Mononuclear cell (primary cell): ENCODE results near the gene CUL9. TPM values are rescaled to one million over a fixed set of nuclear protein-coding genes. Genes with fewer than 3 reads are reported as not detected.

Experiments
- H3K27me3 ChIP-seq: 2 replicates; pipeline ENCODE4 v1.6.0; 2011; ENCODE audit warnings: low read length, control low read depth; ENCODE audit not compliant: insufficient read depth
- H3K4me1 ChIP-seq: 2 replicates; pipeline ENCODE4 v1.5.1; 2011; ENCODE audit warnings: mild to moderate bottlenecking, low read length, control low read depth; ENCODE audit not compliant: insufficient read depth
- H3K4me3 ChIP-seq: 2 replicates; pipeline ENCODE4 v1.5.1; 2011; ENCODE audit warnings: mild to moderate bottlenecking, low read length, moderate library complexity
- H3K9me3 ChIP-seq: 2 replicates; pipeline ENCODE4 v1.5.1; 2011; ENCODE audit warnings: low read depth, mild to moderate bottlenecking, control low read depth, low read length
- total RNA-seq: library from RNA; depleted of rRNA; stranded (reverse); fragments of >200 nt; gene quantifications from one replicate; pipeline ENCODE4 v1.2.3, GENCODE V29; 2012

The CUL9 gene
- total RNA-seq, 1 donor, result 24.2 TPM

DNA sequence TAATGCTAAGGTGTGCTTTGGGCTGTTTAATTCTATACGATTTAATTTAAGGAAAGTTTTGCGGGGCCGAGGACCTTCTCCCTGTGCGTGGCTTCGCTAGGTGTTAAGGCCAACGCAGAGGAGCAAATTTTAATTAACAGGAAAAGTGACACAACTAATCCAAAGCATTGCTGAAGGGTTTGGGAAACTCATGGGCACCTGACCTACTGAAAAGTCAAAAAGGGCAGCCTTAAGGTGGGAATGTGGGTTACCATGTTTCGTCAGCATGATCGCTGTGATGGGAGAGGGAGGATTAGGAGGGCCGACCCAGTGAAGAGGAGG is 415 bp upstream of the CUL9 start:
- H3K9me3 ChIP-seq, result no peaks in the 10 kb centered on the region
- no peaks in the 10 kb centered on the region for H3K27me3 ChIP-seq
- H3K4me3 ChIP-seq, result peak overlapping the region; percentile 72
- H3K4me1 ChIP-seq, result peaks cover 45% of the 10 kb centered on the region

DNA sequence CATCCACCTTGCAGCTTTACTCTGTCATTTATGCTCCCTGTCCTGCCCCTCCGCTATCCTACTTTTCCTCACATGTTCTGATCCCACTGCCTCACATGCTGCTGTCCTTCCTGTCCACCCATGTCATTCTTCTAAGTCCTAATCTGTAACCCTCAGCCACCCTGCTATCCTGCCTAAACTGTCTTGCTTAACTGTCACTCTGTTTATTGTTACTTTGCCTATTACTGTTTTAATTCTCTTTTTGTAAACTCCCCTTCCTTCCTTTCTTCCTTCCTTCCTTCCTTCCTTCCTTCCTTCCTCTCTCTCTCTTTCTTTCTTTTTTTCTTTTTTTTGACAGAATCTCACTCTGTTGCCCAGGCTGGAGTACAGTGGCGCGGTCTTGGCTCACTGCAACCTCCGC is 1.4 kb downstream of the CUL9 start:
- Histone ChIP-seq H3K9me3 (no peaks in the 10 kb centered on the region), H3K4me3 (no peak overlapping the region), H3K27me3 (no peaks in the 10 kb centered on the region), H3K4me1 (peaks cover 45% of the 10 kb centered on the region)

DNA sequence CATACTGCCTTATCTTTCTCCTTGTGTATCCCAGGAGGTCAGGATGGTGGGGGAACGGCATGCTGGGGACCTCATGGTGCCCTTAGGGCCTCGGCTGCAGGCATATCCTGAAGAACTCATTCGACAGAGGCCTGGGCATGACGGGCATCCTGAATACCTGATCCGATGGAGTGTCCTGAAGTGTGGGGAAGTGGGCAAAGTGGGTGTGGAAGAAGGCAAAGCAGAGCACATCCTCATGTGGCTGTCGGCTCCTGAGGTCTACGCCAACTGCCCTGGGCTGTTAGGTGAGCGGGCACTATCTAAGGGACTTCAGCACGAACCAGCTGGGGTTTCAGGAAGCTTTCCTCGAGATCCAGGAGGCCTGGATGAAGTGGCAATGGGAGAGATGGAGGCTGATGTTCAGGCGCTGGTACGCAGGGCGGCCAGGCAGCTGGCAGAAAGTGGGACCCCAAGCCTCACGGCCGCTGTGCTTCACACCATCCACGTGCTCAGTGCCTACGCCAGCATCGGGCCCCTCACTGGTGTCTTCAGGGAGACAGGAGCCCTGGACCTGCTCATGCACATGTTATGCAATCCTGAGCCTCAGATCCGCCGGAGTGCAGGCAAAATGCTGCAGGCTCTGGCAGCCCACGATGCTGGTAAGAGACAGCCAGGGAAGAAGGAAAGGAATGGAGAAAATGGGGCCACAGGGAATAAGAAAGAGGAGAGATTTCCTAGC is 2.4 kb downstream of the CUL9 start:
- no peaks in the 10 kb centered on the region for H3K27me3 ChIP-seq
- H3K9me3 ChIP-seq, result no peaks in the 10 kb centered on the region
- H3K4me1 ChIP-seq, result peaks cover 45% of the 10 kb centered on the region
- no peak overlapping the region for H3K4me3 ChIP-seq

DNA sequence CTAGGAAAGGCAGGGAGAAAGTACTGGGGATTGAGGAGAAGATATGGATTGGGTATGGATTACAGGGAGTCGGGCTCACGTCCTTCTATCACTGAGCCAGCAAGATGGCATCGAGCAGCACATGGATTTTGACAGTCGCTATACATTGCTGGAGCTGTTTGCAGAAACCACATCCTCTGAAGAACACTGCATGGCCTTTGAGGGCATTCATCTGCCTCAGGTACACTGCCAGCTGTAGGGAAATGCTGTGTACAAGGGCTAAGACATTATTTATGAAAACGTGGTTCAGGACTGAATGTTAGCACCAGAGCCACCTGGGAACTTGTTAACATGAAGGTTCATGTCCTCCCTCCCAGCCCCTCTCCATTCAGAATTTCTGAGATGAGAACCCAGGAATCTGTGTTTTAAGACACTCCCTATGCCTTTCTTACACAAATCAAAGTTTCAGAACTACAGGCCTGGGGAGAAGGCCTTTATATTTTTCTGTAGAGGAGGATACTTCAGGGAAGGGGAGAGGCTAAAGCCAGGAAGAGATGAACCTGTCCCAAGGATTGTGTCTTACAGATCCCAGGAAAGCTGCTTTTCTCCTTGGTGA is 3.5 kb downstream of the CUL9 start:
- Histone ChIP-seq H3K4me1 (peaks cover 45% of the 10 kb centered on the region), H3K4me3 (no peak overlapping the region)

DNA sequence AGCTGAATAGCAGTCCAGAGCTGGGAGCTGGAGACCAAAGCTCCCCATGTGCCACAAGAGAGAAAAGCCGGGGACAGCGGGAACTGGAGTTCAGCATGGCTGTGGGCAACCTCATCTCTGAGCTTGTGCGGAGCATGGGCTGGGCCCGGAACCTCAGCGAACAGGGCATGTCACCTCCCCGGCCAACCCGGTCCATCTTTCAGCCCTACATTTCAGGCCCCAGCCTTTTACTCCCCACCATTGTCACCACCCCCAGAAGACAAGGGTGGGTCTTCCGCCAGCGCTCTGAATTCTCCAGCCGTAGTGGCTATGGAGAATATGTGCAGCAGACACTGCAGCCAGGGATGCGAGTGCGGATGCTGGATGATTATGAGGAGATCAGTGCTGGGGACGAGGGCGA is 4.0 kb downstream of the CUL9 start:
- H3K27me3 ChIP-seq, result no peaks in the 10 kb centered on the region
- H3K4me1 ChIP-seq, result peaks cover 43% of the 10 kb centered on the region
- no peaks in the 10 kb centered on the region for H3K9me3 ChIP-seq
- no peak overlapping the region for H3K4me3 ChIP-seq

More for the DNA sequence above, 3.5 kb downstream of the CUL9 start:
- no peaks in the 10 kb centered on the region for H3K27me3 ChIP-seq
- H3K9me3 ChIP-seq, result no peaks in the 10 kb centered on the region

DNA sequence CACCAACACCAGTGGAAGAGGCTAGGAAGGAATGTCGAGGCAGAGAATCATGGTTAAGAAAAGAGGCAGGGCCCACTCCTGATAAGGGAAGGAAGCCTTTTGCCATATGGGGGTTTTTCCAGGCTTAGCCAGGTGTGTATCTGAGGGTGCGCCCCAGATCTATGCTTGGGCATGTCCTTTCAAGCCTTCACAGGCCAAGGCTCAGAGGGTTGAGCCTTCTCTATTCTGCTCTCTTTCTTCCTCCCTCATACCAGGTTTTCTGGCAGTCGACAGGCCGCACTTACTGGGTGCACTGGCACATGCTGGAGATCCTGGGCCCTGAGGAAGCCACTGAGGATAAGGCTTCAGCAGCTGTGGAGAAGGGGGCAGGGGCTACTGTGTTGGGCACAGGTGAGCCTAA is 4.7 kb downstream of the CUL9 start:
- Histone ChIP-seq H3K27me3 (no peaks in the 10 kb centered on the region), H3K9me3 (no peaks in the 10 kb centered on the region), H3K4me3 (no peak overlapping the region), H3K4me1 (peaks cover 36% of the 10 kb centered on the region)

DNA sequence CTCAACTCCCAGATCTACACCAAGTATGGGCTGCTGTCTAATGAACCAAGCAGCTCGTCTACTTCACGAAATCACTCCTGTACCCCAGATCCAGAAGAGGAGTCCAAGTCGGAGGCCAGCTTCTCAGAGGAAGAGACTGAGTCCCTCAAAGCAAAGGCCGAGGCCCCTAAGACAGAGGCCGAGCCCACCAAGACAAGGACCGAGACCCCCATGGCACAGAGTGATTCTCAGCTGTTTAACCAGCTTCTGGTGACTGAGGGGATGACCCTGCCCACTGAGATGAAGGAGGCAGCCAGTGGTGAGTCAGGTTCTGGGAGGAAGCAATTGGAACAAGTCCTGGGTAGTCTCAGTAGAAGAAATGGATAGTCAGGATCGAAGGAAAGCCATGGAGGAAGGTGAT is 5.8 kb downstream of the CUL9 start:
- H3K27me3 ChIP-seq, result no peaks in the 10 kb centered on the region
- H3K9me3 ChIP-seq, result no peaks in the 10 kb centered on the region
- peaks cover 28% of the 10 kb centered on the region for H3K4me1 ChIP-seq
- no peak overlapping the region for H3K4me3 ChIP-seq

DNA sequence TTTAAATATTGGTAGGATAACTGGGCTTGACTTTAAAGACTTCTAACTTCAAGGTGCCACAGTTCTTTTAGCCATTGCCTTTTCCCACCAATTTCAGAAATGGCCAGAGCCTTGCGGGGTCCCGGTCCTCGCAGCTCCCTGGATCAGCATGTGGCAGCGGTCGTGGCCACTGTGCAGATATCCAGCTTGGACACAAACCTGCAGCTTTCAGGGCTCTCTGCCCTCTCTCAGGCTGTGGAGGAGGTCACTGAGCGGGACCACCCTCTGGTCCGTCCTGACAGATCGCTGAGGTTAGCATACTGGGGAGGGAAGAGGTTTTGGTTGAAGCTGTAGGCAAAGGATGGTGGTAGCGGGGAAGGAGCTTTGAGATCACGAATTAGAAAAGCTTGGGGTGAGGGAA is 6.4 kb downstream of the CUL9 start:
- Histone ChIP-seq H3K4me3 (no peak overlapping the region), H3K4me1 (peaks cover 22% of the 10 kb centered on the region), H3K27me3 (no peaks in the 10 kb centered on the region), H3K9me3 (no peaks in the 10 kb centered on the region)

DNA sequence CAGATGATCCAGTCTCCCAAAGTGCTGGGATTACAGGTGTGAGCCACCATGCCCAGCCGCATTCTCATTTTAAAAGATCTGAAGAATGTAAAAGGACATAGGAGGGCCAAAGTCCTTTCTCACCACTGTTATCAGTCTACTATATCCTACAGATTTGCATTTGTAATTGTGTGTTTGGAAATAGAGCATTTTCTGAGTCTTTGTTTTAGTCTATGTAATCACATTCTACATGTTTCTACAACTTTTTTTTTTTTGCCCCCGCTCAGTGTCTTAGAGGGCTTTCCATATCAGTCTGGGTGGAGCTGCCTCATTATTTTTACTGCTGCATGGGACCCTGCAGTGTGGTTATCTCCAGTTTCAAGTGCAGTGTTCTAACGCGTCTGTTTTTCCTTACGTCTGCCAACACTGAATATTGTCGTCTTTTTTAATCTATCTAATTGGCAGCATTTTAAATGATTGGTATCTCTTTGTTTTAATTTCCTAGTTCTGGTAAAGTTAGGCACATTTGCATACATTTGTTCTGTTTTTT is 7.8 kb downstream of the CUL9 start:
- Histone ChIP-seq H3K4me1 (peaks cover 12% of the 10 kb centered on the region), H3K27me3 (no peaks in the 10 kb centered on the region), H3K9me3 (no peaks in the 10 kb centered on the region), H3K4me3 (no peak overlapping the region)

DNA sequence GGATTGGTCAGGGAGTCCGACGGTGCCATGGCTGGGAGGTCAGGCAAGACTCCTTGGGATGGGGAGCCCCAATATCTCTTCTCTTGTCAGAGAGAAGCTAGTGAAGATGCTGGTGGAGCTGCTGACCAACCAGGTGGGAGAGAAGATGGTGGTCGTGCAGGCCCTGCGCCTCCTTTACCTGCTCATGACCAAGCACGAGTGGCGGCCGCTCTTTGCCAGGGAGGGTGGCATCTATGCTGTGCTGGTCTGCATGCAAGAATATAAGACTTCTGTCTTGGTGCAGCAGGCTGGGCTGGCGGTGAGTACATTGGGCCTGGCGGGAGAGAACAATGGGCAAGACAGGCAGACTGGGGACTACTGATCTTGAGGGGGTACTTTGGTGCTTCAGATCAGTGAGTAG is 10.9 kb downstream of the CUL9 start:
- Histone ChIP-seq H3K9me3 (no peaks in the 10 kb centered on the region), H3K27me3 (no peaks in the 10 kb centered on the region), H3K4me1 (no peaks in the 10 kb centered on the region), H3K4me3 (no peak overlapping the region)

DNA sequence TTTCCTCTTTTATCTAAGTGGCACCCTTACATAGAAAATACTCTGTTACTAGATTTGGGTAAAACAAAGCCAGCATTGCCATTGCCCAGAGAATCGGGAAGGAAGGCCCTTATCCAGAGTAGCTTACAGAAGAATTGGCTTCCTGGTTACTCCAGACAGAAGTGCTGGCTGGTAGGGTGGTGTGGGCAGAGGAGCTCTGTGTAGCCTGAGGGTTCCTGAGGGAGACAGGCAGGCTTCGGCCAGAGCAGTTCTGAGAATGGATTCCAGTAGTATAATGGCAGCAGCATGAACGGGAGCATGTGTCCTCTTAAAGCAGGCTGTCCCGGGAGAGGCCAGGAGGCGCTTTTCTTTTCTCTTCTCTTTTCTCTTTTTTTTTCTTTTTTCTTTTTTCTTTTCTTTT is 11.9 kb downstream of the CUL9 start:
- Histone ChIP-seq H3K4me1 (no peaks in the 10 kb centered on the region), H3K4me3 (no peak overlapping the region), H3K9me3 (no peaks in the 10 kb centered on the region), H3K27me3 (no peaks in the 10 kb centered on the region)

DNA sequence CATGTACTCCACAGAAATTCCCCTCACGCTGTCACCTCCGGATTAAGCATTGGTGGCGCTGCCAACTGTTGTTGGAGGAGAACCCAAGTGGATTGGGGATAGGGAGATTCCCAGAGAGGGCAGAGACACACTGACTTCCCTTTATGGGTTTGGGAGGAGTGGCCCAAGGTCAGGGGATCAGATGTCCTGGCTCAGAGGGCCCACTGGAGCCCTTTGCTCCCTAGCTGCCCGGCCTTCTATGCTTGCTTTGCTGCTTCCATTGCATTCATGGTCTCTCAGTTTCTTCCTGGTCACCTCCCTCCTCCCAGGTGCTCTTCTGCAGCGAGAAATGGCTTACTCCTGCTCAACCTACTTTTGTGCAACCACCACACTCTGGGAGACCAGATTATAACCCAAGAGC is 14.3 kb downstream of the CUL9 start:
- Histone ChIP-seq H3K27me3 (no peaks in the 10 kb centered on the region), H3K4me3 (no peak overlapping the region), H3K4me1 (no peaks in the 10 kb centered on the region), H3K9me3 (no peaks in the 10 kb centered on the region)

DNA sequence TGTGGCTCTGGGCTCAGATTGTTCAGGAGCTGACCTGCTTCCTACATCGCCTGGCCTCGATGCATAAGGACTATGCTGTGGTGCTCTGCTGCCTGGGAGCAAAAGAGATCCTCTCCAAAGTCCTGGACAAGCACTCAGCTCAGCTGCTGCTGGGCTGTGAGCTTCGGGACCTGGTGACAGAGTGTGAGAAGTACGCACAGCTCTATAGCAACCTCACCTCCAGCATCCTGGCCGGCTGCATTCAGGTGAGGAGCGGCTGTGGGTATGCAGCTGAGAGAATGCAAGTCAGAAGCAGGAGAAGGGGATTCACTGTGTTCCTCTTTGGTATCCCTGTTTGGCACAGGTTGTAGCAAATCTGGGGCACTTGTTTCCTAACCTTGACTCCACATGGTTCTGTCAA is 17.9 kb downstream of the CUL9 start:
- no peaks in the 10 kb centered on the region for H3K9me3 ChIP-seq
- no peaks in the 10 kb centered on the region for H3K27me3 ChIP-seq
- H3K4me1 ChIP-seq, result no peaks in the 10 kb centered on the region
- H3K4me3 ChIP-seq, result no peak overlapping the region

DNA sequence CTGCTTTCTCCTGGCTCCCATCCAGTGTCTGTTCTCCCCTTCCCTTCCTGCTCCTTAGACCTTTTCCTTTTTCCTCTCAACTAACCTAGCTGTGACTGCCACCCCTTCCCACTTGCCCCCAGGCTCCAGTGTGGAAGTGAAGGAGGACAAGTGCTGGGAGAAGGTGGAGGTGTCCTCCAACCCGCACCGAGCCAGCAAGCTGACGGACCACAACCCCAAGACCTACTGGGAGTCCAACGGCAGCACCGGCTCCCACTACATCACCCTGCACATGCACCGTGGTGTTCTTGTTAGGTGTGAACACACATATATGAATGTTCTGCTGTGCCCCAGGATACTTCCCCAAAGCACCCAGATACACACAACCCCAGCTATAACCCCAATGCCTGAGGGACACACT is 18.5 kb downstream of the CUL9 start:
- Histone ChIP-seq H3K27me3 (no peaks in the 10 kb centered on the region), H3K4me3 (no peak overlapping the region), H3K9me3 (no peaks in the 10 kb centered on the region), H3K4me1 (no peaks in the 10 kb centered on the region)

DNA sequence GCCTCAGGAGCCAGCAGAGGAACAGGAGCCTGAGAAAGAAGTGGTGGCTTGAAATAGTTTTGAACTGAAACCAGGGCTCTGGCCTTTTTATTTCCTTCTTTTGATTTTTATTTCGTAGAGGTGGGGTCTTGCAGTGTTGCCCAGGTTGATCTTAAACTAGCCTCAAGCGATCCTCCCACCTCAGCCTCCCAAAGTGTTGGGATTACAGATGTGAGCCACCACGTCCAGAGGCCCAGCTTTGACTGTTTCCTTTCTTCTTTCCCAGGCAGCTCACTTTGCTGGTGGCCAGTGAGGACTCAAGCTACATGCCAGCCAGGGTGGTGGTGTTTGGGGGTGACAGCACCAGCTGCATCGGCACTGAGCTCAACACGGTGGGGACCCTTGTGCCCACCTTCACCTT is 20.5 kb downstream of the CUL9 start:
- Histone ChIP-seq H3K27me3 (no peaks in the 10 kb centered on the region), H3K4me3 (no peak overlapping the region), H3K9me3 (no peaks in the 10 kb centered on the region), H3K4me1 (no peaks in the 10 kb centered on the region)
